ENCODE measurements around the gene SLC23A1.

DNA sequence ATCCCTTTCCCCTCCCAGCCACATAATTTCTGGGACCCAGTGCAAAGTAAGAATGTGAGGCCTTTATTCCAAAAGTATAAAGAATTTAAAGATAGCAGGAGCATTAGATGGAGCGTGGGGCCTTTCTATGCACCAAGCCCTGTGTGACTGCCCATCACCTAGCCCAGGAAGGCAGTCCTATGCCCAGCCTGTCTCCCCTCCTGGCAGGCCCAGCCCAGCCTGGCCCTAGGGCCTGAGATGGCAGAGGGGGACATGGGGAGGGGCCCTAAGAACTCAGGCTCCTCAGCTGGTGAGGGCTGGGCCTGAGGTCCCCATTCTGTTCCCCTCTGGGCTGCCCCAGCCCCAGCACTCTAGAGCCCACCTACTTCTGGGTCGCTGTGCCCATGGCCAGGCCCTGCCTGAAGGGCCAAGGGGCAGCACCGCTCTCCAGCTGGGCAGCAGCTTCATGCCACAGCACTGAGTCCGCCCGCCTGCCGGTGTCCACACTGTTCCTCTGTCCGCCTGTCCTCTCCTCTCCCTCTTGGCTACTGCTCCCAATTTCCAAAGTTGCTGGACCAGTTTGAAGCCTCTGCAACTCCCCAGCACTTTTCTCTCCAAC is 995 bp upstream of the SLC23A1 start:
- TF ChIP-seq NFE2L2 (conservative IDR thresholded peaks at IDR 0.05; ENCODE audit: low read length) (no peak), CEBPB (IDR thresholded peaks at IDR 0.05) (no peak), EP300 (IDR thresholded peaks at IDR 0.05) (no peak), SMC3 (IDR thresholded peaks at IDR 0.05) (no peak), POLR2AphosphoS2 (conservative IDR thresholded peaks at IDR 0.05; ENCODE audit: low read length) (no peak)
- TF ChIP-seq, protein P1, sequence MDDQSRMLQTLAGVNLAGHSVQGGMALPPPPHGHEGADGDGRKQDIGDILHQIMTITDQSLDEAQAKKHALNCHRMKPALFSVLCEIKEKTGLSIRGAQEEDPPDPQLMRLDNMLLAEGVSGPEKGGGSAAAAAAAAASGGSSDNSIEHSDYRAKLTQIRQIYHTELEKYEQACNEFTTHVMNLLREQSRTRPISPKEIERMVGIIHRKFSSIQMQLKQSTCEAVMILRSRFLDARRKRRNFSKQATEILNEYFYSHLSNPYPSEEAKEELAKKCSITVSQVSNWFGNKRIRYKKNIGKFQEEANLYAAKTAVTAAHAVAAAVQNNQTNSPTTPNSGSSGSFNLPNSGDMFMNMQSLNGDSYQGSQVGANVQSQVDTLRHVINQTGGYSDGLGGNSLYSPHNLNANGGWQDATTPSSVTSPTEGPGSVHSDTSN (IDR thresholded peaks at IDR 0.05): no peak
- TF ChIP-seq, protein P2, sequence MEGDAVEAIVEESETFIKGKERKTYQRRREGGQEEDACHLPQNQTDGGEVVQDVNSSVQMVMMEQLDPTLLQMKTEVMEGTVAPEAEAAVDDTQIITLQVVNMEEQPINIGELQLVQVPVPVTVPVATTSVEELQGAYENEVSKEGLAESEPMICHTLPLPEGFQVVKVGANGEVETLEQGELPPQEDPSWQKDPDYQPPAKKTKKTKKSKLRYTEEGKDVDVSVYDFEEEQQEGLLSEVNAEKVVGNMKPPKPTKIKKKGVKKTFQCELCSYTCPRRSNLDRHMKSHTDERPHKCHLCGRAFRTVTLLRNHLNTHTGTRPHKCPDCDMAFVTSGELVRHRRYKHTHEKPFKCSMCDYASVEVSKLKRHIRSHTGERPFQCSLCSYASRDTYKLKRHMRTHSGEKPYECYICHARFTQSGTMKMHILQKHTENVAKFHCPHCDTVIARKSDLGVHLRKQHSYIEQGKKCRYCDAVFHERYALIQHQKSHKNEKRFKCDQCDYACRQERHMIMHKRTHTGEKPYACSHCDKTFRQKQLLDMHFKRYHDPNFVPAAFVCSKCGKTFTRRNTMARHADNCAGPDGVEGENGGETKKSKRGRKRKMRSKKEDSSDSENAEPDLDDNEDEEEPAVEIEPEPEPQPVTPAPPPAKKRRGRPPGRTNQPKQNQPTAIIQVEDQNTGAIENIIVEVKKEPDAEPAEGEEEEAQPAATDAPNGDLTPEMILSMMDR (IDR thresholded peaks at IDR 0.05): no peak
- TF ChIP-seq, protein P3, sequence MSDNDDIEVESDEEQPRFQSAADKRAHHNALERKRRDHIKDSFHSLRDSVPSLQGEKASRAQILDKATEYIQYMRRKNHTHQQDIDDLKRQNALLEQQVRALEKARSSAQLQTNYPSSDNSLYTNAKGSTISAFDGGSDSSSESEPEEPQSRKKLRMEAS (IDR thresholded peaks at IDR 0.05): no peak

All from A549 (cell line).